ENCODE measurements around the gene EXD1.
A peak's percentile ranks its signal among the peaks of the same experiment; 100 is the strongest.
"Not testable (repeated sequence)": the region's sequence is repeated elsewhere in the genome, so short reads cannot be mapped to it uniquely, and the experiment has no call there.

The EXD1 gene

GRCh38 chr15:41148065-41148464 is 82.5 kb downstream of the EXD1 start:
- no peak for DNase-seq (ENCODE audit: low read depth)

DNA sequence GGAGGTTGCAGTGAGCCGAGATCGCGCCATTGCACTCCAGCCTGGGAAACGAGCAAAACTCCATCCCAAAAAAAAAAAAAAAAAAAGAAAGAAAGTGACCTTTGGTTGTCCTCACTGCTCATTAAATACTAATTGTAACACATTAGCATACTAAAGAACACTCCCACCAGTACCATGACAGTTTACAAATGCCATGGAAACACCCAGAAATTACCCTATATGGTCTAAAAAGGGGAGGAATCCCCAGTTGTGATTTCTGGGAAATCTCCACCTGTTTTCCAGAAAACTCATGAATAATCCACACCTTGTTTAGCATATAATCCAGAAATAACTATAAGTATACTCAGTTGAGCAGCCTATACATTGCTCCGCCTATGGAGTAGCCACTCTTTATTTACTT is 90.9 kb downstream of the EXD1 start:
- DNase-seq (ENCODE audit: low read depth): no peak

DNA sequence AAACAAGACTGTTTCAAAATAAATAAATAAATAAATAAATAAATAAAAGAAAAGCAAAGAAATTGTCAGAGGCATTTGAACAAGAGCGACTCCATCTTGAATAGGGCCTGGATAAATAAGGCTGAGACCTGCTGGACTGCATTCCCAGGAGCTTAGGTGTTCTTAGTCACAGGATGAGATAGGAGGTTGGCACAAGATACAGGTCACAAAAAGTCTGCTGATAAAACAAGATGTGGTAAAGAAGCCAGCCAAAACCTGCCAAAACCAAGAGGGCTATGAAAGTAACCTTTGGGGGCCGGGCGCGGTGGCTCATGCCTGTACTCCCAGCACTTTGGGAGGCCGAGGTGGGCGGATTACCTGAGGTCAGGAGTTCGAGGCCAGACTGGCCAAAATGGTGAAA is 91.4 kb downstream of the EXD1 start:
- DNase-seq (ENCODE audit: low read depth): peak; percentile 14

DNA sequence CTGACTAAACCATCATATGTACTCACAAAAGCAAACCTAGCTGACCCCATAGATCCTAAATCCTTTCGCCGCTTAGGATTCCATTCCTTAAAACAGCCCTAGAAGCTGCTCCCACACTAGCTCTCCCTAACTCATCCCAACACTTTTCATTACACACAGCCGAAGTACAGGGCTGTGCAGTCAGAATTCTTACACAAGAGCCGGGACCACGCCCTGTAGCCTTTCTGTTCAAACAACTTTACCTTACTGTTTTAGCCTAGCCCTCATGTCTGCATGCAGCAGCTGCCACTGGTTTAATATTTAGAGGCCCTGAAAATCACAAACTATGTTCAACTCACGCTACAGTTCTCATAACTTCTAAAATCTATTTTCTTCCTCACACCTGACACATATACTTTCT is 95.0 kb downstream of the EXD1 start:
- not testable (repeated sequence) for DNase-seq (ENCODE audit: low read depth)

GRCh38 chr15:41133454-41133853 is 97.1 kb downstream of the EXD1 start:
- DNase-seq (ENCODE audit: low read depth): no peak
